ENCODE measurements around the gene TFDP2. TPM values are rescaled to one million over a fixed set of nuclear protein-coding genes. Genes with fewer than 3 reads are reported as not detected.

The TFDP2 gene
- total and polyA plus RNA-seq, 9 of the 15 experiments (the other 6 are each of a cell fraction or from before 2014, with no cell fraction given), result 95.6 to 179 (median 126) TPM

- TF ChIP-seq TCFL5 (CRISPR knock-in tag; conservative IDR thresholded peaks at IDR 0.05) (no peak; the same call in 1 of the 2 replicates), TOE1 (IDR thresholded peaks at IDR 0.05; ENCODE audit: borderline replicate concordance) (peak; percentile 10; the same call in 1 of the 2 replicates), TOE1 (CRISPR knock-in tag; IDR thresholded peaks at IDR 0.05; ENCODE audit: borderline replicate concordance, low read depth) (no peak), FUS (optimal IDR thresholded peaks at IDR 0.05; ENCODE audit: low read depth, low read length) (no peak), CCNT2 (IDR thresholded peaks at IDR 0.05; ENCODE audit: borderline replicate concordance, extremely low read depth, insufficient read length, low read depth, low read length) (peak; percentile 99), TSHZ1 (CRISPR knock-in tag; IDR thresholded peaks at IDR 0.05) (0 out of 2 replicates have a peak, but pooled peaks have one; percentile 25), MEF2D (tag; conservative IDR thresholded peaks at IDR 0.05; ENCODE audit: low read depth) (peak; percentile 39; the same call in 1 of the 2 replicates), CREB1 (IDR thresholded peaks at IDR 0.05) (peak; percentile 68), CREB1 (CRISPR knock-in tag; IDR thresholded peaks at IDR 0.05) (0 out of 2 replicates have a peak, but pooled peaks have one; percentile 22), ZKSCAN8 (CRISPR knock-in tag; IDR thresholded peaks at IDR 0.05) (0 out of 2 replicates have a peak, but pooled peaks have one; percentile 29), ESRRA (IDR thresholded peaks at IDR 0.05; ENCODE audit: borderline replicate concordance, low read depth) (peak; percentile 91; the same call in 1 of the 2 replicates), CREM (IDR thresholded peaks at IDR 0.05; ENCODE audit: low read depth) (peak; percentile 68), BRD9 (IDR thresholded peaks at IDR 0.05; ENCODE audit: low read depth, partially characterized antibody) (peak; percentile 45), KDM5B (IDR thresholded peaks at IDR 0.05; ENCODE audit: insufficient replicate concordance, low read depth, low read length) (no peak), ZNF263 (CRISPR knock-in tag; IDR thresholded peaks at IDR 0.05; ENCODE audit: borderline replicate concordance) (no peak), ZNF12 (CRISPR knock-in tag; IDR thresholded peaks at IDR 0.05) (no peak), MBD2 (IDR thresholded peaks at IDR 0.05; ENCODE audit: borderline replicate concordance, low read depth) (peak; percentile 52), ZNF584 (CRISPR knock-in tag; IDR thresholded peaks at IDR 0.05; ENCODE audit: low read depth) (0 out of 2 replicates have a peak, but pooled peaks have one; percentile 43), KAT8 (IDR thresholded peaks at IDR 0.05; ENCODE audit: low read depth) (no peak), TRIM28 (IDR thresholded peaks at IDR 0.05) (peak; percentile 34; the same call in 1 of the 2 replicates), HCFC1 (IDR thresholded peaks at IDR 0.05; ENCODE audit: low read depth, low read length) (peak; percentile 15; the same call in 1 of the 2 replicates), SOX6 (IDR thresholded peaks at IDR 0.05) (peak; percentile 83), ERF (CRISPR knock-in tag; IDR thresholded peaks at IDR 0.05) (peak; percentile 32; the same call in 1 of the 2 replicates)
- TF ChIP-seq, protein P1, sequence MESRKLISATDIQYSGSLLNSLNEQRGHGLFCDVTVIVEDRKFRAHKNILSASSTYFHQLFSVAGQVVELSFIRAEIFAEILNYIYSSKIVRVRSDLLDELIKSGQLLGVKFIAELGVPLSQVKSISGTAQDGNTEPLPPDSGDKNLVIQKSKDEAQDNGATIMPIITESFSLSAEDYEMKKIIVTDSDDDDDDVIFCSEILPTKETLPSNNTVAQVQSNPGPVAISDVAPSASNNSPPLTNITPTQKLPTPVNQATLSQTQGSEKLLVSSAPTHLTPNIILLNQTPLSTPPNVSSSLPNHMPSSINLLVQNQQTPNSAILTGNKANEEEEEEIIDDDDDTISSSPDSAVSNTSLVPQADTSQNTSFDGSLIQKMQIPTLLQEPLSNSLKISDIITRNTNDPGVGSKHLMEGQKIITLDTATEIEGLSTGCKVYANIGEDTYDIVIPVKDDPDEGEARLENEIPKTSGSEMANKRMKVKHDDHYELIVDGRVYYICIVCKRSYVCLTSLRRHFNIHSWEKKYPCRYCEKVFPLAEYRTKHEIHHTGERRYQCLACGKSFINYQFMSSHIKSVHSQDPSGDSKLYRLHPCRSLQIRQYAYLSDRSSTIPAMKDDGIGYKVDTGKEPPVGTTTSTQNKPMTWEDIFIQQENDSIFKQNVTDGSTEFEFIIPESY (CRISPR knock-in tag; IDR thresholded peaks at IDR 0.05), result 0 out of 2 replicates have a peak, but pooled peaks have one; percentile 13
These were observed 102.9 kb downstream of the TFDP2 start (continued) for GRCh38 chr3:142046320-142047020.

Data from K562 (cell line).